HL-60/S4 treated with phorbol 12-myristate 13-acetate at 8.2 ng/mL for 4 days and 3 days (cell line): ENCODE data around the gene BTBD6.

Experiments
- in situ Hi-C: fragments of 300-500 bp; cut with MboI; formaldehyde crosslinking; loops from 2 replicates; pipeline ENCODE4 v1.15.0; 2022; ENCODE audit warnings: low sequenced_read_pairs

The BTBD6 gene

DNA sequence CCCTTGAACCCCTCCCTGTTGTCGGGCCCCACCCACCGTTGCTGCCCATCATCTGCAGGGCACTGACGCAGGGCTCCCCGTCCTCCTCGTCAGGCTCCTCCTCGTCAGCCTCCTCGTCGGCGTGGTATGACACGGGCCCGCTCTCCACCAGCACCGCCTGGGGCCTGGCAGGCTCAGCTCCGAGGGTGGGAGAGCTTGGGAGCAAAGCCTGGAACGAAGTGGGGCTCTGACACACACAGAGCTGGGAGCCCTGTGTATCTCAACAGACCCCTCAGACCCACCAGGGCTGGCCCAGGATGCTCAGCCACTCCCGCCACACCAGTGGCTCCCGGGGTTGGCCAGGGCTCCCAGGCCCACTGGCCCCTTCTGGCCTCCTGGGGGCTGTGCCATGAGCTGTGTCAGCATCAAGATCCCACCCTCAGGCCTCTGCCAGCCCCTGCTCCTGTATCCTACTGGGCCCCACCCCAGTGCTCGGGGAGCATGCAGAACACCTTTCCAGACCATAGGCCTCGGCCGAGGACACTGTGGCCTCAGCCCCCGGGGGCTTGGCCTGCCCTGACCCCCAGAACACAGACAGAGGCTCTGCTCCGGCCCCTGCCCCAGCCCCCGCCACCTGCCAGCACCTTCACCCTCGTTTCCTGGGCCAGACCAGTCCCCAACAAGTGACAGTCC lies 37.1 kb upstream of the BTBD6 start:
- in situ Hi-C loops, result no loop called here

DNA sequence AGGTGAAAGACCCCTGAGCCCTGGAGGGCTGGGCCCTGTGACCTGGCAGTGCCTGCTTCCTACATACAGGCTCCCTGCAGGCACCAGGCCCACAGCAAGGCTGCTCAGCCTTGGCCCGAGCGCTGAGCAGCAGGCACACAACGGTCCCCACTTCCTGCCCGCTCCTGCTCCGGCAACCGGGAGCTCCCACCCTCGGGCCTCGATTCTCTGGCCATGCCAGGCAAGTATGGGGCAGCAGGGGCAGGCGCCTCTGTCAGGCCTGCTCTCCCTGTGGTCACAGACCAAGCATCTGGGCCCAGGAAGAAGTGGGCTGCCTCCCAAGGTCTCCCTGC lies 36.6 kb upstream of the BTBD6 start:
- in situ Hi-C loops, result no loop called here

DNA sequence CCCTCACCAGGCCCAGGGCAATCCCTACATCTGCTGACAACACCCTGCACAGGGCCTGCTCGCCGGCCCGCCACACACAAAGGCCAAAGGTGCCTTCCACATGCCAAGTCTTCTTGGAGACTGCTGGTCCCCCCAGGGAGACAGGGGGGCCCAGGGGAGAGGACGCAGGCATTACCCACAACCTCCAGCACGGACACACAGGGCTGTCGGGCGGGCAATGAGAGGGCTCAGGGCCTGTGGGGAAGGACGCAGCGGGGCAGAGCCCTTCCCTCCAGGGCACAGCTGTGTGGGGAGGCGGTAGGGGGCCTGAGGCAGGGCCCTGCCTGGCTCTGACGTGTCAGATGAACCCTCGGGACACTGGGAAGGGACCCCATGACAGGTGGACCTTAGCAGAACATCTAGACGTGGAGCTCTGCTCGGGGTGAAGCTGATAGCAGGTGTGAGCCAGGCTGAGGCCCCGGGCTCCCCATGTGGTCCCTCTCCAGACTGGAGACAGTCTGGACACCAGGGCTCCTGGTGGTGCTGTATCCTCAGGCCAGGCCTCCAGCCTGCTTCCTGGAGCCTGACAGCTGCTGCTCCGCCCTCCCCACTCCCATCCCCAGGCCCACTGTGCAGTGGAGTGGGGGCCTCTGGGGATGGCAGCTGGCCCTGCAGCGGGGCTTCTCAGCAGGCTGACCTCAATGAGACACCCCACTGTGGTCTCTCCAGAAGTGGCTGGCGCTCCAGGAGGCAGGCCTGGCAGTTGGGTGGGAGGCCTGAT lies 35.6 kb upstream of the BTBD6 start:
- in situ Hi-C loops, result no loop called here

DNA sequence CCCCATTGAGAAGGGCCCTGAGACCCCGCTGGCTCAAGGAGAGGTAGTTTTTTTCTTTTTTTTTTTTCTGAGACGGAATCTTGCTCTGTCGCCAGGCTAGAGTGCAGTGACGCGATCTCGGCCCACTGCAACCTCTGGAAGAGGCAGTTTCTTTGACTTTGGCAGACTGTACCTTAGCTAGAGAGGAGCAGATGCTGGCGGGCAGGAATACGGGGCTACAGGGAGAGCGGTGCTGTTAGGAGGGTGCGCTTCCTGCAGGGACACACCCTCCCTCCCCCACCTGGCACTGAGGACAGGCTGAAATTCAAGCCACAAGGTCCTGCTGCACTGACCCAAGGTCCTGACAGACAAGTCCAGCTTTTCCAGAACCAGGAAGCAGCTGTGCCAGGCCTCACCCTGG lies 35.0 kb upstream of the BTBD6 start:
- in situ Hi-C loops, result no loop called here

DNA sequence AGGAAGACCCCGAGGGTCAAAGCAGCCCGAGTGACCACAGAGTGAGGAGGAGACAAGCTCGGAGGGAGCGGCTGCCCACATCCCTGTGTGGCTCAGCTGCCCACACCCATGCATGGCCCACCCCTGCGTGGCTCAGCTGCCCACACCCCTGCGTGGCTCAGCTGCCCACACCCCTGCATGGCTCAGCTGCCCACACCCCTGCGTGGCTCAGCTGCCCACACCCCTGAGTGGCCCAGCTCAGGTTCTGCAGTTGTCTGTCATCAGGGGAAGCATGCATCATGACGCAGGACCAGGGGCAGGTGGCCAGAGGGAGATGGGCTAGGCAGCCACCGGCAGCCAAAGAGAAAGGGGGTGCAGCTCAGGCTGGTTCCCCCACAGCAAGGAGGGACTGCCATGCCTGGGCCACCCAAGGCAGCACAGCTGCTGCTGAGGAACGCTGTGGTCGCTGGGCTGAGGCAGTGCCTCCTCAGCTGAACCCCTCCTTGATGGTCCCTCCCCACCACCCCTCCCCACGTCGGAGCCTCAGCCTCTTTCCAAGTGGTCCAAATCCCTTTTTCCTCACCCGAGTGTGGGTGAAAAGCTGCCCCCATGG lies 33.9 kb upstream of the BTBD6 start:
- in situ Hi-C loops, result no loop called here

DNA sequence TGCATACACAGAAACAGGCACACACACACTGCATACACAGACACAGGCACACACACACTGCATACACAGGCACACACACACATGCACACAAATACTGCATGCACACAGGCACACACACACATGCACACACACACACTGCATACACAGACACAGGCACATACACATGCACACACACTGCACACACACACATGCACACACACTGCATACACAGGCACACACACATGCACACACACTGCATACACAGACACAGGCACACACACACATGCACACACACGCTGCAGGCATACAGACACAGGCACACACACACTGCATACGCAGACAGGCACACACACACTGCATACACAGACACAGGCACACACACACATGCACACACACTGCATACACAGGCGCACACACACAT lies 32.7 kb upstream of the BTBD6 start:
- in situ Hi-C loops, result no loop called here

DNA sequence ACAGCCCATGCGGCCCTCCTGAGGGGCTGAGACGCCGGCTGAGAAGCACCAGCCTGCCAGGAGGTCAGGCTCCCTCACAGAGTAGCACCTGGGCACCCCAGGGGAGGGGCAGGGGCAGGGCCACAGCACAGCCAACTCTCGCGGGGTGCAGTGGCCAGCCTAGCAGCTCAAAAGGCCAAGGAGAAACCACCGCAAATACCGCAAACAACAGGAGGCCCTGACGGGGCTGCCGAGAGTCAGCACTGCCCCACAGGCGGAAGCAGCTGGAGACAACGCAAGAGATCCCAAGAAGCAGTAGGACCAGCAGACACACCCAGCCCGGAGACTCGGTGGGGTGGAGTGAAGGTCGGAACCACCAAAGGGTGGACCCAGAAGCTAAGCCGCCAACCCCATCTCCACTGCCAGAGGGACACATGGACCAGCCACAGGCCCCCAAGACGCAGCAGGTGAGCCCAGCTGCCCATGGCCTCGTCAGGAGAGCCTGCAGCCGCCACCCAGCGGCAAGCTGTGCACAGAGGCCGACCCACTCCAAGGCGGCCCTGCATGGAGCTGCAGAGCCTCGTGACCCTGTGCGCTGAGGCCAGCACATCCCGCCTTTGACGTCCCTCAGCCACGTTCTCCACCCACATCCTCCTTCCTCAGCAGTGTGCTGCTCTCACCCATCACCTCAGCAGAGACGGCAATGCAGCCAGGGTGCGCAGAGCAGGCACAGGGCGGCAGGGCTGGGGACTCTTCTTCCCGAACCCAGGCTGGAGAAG lies 31.7 kb upstream of the BTBD6 start:
- in situ Hi-C loops, result no loop called here

DNA sequence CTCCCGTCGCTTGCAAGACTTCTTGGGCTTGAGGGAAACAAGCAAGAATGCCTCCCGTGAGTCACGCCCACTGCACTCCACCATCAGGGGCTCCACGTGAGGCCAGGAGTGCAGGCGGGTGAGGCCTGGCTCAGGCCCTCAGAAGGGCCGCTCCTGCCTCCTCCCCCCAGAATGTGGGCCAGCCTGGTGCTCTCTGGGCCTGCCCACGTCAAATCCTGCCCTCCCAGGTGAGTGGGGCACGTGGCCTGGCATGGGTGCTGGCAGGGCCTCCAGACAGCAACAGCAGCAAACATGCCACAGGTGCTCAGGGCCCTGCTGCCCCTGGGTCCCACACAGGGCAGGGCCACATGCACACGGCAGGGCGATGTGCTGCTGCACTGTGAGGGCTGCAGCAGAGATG lies 30.6 kb upstream of the BTBD6 start:
- in situ Hi-C loops, result no loop called here

DNA sequence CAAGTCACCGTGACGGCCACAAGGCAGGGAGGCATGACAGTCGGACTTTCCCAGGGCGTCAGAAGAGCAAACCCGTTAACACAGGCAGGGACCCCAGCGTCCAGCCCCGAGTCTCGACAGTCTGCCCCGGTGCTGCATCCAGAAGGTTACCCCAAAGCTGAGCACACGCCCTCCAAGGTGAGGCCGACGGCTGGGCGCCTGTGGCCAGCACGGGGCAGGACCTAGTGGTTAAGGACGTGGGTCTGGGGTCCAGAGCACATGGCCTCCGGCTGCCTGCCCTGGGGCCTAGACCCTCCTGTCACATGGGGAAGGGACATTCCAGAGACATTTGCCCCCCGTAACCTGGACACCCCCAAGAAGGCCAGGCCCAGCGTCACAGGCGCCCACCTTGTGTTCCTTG lies 29.7 kb upstream of the BTBD6 start:
- in situ Hi-C loops, result no loop called here

DNA sequence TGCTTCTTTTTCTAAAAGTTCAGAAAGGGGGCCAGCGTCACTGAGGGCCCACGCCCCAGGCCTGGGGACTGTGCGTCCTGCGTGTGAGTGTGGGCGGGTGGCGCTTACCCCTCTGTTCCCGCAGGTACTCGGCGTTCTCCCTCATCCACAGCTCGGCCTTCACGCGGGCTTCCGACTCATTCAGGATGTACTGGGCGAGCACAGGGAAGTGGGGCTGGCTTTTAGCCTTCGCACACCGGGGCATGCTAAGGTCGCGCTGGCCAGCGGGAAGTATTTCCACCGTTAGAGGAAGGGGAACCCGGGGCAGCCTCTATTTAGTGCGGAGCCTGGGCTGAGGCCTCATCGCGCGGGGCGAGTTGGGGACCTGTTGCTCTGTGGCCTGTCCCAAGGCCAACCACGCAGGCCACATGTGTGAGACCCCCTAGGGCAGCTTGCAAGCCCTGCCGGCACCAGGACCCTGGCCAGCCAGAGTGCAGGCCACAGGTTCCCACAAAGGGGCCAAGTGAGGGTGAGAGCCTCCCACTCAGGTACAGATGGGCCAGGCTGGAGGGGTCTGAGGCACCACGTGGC lies 29.2 kb upstream of the BTBD6 start:
- in situ Hi-C loops, result no loop called here

DNA sequence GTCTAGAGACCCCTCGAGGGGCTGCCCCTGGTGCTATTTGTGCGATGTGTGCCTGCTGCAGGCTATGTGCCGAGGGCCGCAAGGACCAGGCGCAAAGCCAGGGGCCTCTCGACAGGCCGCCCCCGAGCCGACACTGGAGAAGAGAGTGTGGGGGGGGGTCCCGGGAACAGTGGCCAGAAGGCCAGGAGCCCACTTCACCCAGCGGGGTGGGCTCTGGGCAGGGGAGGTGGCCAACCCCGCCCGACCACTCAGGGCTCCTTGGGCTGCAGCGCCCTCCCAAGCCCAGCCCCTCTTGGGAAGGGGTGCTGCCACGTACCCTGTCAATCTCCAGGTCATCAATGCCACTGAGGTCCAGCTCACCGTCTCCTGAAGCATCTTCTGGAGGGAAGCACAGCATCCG lies 28.6 kb upstream of the BTBD6 start:
- in situ Hi-C loops, result no loop called here

DNA sequence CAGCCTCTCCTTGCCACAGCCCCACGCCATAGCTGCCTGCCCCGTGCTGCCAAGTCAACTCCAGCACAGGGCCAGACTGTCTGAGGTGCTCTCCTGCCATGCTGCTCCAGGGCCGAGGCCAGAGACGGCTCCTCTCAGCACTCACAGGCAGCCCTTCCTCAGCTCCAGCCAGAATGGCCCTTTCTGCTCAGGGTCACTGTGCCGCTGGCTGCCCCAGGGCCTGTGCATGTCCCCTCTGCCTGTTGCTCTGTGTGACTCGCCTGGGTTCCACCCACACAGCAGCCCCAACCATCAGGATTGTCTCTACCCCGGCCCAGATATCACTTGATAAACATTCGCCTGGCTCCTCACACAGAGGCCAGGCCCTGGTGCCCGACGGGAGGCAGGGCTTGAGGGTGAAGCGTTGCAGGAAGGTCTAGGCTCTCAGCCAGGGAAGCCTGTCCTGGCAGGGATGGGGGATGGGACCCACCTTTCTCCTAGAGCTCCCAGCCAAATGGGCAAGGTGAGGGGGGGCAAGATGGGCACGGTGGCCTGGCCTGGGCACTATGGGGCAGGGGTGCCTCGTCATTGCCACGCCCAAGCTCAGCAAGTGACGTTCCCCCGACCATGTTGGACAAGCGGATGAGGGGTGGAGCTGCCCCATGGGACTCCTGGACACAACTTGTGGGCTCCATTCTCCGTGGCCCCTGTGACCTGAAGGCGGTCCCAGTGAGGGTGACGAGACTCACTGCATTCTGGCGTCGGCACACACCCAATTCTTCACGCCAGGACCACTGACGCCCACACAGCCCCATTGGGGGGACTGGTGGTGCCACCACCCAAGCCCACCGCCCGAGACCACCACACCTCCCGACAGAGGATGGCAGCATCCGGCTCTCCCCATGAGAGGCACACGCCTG lies 27.4 kb upstream of the BTBD6 start:
- in situ Hi-C loops, result no loop called here

DNA sequence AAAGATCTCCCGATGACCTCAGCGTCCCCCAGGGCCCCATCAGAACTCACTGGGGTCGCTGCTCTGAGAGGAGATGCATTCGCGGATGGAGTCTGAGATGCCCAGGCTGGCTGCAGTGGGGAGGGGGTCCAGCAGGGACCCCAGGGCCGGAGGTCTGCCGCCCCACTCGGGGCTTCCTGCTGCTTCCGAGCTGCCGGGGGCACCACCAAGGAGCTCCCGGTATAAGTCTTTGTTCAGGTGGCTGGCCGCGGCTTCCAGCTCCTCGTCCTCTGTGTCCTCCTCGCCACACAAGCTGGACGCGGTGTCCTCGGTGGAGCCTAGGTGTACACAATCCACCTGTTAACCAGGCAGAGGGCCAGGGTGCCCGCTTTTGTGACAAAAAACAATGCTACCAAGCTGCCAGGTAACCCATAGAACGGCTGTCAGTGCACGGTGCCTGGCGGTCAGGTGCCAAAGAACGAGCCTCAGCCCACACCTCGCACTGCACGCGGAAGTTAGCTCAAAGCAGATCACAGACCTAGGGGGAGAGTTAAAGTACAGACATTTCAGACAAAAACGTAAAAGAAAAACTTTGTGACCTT lies 26.6 kb upstream of the BTBD6 start:
- in situ Hi-C loops, result no loop called here

DNA sequence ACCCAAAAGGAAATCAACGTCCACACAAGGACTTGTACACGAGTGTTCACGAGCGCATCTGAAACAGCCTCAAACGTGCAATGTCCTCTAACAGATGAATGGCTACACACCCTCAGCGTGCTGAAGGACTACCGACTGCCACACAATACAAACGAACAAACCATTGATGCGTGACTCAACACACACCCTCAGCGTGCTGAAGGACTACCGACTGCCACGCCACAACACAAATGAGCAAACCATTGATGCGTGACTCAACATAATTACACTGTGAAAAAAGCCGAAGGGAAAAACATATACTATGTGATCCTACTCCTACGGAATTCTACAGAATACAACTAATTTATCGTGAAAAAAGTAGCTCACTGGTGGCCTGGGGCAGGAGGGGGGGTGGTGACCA lies 25.1 kb upstream of the BTBD6 start:
- in situ Hi-C loops, result no loop called here

DNA sequence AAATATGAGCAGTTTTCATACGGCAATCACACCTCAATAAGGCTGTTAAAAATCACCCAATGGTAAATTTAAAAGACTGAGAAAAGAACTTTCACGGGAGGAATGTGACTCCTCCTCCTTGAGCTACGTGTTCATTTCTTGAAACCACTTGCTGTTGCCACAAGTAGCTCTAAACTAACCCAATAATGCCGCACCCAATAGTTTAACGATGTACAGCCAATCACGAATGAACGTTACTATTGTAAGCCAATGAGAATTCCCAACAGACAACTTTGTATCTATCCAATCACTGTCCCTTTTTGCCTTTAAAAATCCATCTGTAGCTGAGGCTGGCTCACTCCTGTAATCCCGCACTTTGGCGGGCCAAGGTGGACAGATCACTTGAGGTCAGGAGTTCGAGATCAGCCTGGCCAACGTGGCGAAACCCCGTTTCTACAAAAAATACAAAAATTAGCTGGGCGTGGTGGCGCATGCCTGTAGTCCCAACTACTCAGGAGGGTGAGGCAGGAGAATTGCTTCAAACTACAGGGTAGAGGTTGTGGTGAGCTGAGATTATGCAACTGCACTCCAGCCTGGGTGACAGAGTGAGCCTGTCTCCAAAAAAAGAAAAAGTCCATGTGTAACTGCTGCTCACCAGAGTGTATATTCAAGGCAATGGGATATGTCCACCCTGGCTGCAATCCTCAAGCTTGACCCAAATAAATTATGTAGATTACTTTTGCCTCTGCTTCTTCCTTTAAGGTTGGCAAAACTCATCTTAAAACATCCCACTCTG lies 24.4 kb upstream of the BTBD6 start:
- in situ Hi-C loops, result no loop called here

DNA sequence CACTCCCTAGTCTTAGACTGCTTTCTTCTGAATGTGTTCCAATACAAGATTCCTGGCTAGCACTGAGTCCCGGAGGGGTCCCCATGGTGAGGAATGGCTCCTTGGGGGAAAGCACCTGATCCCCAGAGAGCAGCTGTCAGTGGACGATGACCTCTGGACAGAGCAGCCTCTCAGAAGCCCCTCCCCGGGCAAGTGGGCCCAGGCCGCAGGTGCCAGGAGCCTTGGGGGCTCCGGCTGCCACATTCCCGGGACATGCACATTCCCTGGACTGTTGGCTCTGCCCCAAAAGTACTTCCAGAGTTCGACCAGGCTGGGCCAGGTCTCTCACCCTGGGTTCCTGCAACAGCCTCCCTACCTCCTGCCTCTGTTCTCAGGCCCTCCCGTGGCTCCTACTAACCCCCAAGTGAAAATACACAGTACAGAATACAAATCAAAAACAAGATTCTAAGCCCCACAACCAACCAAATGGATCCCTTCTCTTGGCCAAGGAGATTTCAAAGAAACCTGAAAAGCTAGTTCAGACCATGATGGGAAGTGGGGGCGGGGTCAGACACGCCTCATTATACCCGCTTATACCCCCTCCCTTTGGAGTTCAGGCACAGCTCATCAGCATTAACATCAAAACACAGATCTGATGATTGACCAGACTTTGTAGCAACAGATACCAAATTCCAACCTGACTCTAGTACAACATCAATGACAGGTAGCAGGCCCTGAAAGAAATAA lies 23.3 kb upstream of the BTBD6 start:
- in situ Hi-C loops, result no loop called here

DNA sequence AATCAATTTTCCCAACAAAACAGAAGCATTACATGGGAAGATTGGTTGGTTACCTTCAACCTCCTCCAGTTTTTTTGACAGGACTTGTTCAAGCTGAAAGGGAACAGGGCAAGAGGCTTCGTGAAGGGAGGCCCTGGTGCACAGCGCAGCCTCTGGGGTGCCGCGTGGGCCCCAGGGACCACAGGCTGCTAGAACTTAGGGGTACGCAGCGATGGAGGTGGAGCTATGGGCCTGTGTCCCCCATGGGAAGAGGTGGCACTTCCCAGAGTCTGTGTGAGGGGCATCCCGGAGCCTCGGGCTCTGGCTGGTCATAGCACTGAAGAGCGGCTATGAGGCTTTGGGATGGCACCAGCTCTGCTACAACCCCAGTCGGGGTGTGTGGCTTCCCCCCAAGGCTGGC lies 22.1 kb upstream of the BTBD6 start:
- in situ Hi-C loops, result no loop called here

DNA sequence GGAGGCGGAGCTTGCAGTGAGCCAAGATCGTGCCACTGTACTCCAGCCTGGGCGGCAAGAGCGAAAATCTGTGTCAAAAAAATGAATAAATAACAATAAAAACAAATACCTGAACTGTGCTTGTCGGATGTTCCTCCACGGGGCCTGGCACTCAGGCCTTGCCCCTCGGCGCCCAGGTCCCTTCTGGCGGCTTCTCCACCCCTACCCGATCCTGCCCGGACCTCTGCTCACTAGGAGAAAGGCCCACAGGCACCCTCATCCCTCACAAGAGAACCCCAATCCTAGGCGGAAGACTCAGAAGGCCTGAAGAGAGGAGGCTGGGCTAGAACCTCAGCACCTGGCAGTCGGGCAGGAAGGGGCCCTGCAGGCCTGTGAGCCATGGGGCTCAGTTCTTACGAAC lies 21.0 kb upstream of the BTBD6 start:
- in situ Hi-C loops, result no loop called here

DNA sequence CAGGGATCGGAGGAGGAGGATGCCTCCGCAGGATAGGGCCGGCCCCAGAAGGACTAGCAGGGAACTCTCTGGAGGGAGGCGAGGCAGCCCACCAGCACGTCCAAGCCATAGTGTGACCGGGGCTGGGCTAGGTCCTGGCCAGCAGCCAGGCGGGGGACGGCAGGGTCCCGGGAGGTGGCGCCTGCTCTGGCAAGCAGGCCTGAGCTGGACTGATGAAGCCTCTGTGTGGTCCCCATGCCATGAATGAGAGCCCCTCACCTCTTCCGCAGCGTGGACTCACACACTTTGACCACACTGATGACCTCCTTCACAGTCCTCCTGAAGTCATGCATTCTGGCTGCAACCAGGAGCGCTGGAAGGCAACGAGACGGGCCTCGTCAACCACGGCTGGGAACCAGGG lies 19.8 kb upstream of the BTBD6 start:
- in situ Hi-C loops, result no loop called here
